ENCODE measurements around the gene TP53INP2. TPM values are rescaled to one million over a fixed set of nuclear protein-coding genes. Genes with fewer than 3 reads are reported as not detected.

Gene TP53INP2
- total RNA-seq, 1 experiment from 2014 or later: 4.9 TPM

DNA sequence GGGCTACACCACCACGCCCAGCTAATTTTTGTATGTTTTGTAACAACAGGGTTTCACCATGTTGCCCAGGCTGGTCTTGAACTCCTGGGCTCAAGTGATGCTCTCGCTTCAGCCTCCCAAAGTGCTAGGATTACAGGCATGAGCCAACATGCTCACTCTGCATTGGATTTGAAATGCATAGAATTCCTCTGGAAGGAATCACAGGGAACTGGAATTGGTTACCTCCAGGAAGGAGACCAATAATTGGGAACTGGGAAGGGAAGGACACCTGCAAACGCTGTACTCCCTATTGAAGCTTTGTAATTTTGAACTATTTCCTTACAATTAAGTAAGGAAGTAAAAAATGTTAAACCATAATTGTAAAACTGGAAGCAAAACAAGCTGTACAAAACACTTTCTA, 12.3 kb upstream of the TP53INP2 start:
- Histone ChIP-seq H3K9me3 (replicated peaks) (no peaks in the 10 kb centered on the region), H3K36me3 (no peaks in the 10 kb centered on the region), H3K4me3 (no peak overlapping the region), H3K4me1 (peaks cover 10% of the 10 kb centered on the region), H3K27ac (no peak overlapping the region), H3K27me3 (peaks cover 5% of the 10 kb centered on the region; the same call in 1 of the 2 replicates)
- DNase-seq: no peak

DNA sequence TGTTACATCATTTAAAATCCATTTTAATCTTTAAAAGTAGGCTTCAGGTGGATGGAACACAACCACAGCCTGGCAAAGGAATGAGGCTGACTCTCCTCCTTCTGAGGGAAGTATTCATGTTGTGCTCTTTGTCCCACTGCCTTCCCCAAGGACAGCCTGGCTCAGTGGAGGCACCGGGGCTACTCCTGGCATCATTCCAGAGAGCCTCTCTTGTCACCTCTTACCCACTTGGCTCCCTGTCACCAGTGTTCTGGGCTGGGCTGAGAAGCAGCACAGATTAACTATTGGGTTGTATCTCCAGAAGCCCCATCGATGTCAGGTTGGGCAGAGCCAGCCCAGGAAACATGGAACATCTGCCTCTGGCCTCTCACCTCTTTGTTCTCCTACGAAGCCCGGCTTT, 10.7 kb upstream of the TP53INP2 start:
- H3K27ac ChIP-seq: no peak overlapping the region
- peaks cover 10% of the 10 kb centered on the region for H3K4me1 ChIP-seq
- DNase-seq: peak in 1 of 2 experiments; percentile 34
- no peak overlapping the region for H3K4me3 ChIP-seq
- no peaks in the 10 kb centered on the region for H3K36me3 ChIP-seq
- H3K27me3 ChIP-seq: peaks cover 5% of the 10 kb centered on the region; the same call in 1 of the 2 replicates
- no peaks in the 10 kb centered on the region for H3K9me3 ChIP-seq (replicated peaks)

DNA sequence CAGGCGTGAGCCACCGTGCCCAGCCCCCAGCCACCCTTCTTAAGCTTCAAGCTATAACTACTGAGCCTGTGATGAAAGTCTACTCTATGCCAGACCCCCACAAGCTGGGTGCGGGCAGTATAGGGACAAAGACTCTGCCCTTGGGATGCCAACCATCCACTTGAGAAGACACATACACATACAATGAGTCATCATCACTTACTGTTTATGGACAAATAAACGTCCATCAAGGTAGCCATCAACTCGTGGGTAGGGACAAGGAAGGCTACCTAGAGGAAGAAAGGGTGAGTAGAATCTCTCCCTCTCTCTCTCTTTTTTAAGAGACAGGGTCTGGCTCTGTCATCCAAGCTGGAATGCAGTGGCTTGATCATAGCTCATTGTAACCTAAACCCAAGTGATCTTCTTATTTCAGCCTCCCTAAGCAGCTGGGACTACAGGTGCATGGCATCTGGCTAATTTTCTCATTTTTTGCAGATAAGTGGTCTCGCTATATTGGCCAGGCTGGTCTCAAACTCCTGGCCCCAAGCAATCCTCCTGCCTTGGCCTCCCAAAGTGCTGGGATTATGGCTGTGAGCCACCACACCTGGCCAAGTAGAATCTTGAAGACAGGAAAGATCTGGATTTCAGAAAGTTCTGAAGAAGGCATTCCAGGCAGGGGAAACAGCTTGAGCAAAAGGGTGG, 2.6 kb upstream of the TP53INP2 start:
- no peaks in the 10 kb centered on the region for H3K27me3 ChIP-seq
- H3K9me3 ChIP-seq (replicated peaks): no peaks in the 10 kb centered on the region
- no peak overlapping the region for H3K4me3 ChIP-seq
- H3K27ac ChIP-seq: no peak overlapping the region
- H3K4me1 ChIP-seq: peaks cover 17% of the 10 kb centered on the region
- no peaks in the 10 kb centered on the region for H3K36me3 ChIP-seq
- no peak for DNase-seq

GRCh38 chr20:34703061-34703423, 1.1 kb upstream of the TP53INP2 start:
- Histone ChIP-seq H3K4me3 (peak overlapping the region; percentile 82), H3K27ac (no peak overlapping the region), H3K36me3 (no peaks in the 10 kb centered on the region), H3K4me1 (peaks cover 17% of the 10 kb centered on the region), H3K9me3 (replicated peaks) (no peaks in the 10 kb centered on the region), H3K27me3 (no peaks in the 10 kb centered on the region)
- DNase-seq: no peak

DNA sequence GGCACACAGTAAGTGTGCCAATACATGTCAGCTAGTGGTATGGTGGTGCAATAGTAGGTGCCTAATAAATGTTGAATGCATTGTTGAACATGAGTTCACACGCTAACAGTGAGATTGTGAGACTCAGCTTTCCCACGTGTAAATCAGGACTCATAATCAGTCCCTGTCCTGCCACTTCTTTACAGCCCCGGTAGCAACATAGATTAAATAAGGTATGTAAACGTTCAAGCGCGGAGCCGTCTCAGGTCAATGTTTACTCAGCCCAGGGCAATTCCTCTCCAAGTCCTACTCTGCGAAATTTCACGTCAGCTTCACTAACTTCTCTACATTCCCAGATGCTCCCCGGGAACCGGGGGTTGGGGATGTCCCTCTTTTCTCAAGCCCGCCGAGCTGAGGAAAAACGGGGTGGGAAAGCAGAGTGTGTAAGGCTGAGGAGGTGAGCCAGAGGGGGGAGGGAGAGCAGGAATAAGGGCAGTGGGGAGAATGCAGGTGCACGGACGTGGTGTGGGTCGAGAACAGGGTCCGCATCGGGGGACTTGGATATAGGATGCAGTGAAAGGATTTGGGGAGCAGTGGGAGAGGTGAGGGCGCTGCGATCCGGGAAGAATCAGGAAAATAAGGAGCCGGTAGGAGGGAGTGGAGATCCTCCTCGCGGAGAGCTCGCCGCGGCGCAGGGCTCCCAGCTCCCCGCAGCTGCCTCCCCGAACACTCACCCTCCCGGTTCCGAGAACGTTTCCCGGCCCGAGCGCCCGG, 544 bp upstream of the TP53INP2 start:
- peak; percentile 46 to 58 for DNase-seq

DNA sequence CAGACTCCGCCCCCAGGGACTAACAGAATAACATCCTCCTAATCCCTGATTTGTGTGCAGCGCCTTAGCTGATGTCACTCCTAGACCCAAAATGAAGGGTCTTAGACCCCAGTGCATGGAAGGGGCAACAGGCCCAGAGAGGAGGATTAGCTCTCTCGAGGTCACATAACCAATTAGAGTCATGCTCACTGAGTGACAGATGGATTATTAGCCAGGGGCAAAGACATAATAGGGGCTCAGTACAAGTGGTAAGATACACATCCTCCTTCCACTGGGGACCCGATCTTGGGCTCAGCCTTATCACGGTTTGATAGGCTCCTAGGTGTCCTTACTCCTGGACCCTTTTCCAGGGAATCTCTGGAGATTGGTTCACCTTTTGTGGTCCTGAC, 858 bp downstream of the TP53INP2 start:
- no peaks in the 10 kb centered on the region for H3K9me3 ChIP-seq (replicated peaks)
- H3K4me1 ChIP-seq: peaks cover 17% of the 10 kb centered on the region
- no peaks in the 10 kb centered on the region for H3K27me3 ChIP-seq
- H3K27ac ChIP-seq: peak overlapping the region; percentile 70
- peak overlapping the region; percentile 82 for H3K4me3 ChIP-seq
- H3K36me3 ChIP-seq: no peaks in the 10 kb centered on the region
- DNase-seq: no peak

More for the DNA sequence above, 544 bp upstream of the TP53INP2 start:
- Histone ChIP-seq H3K9me3 (replicated peaks) (no peaks in the 10 kb centered on the region), H3K27me3 (no peaks in the 10 kb centered on the region), H3K36me3 (no peaks in the 10 kb centered on the region), H3K27ac (peak overlapping the region; percentile 70), H3K4me3 (peak overlapping the region; percentile 82), H3K4me1 (peaks cover 17% of the 10 kb centered on the region)

- no peaks in the 10 kb centered on the region for H3K36me3 ChIP-seq
- peaks cover 17% of the 10 kb centered on the region for H3K4me1 ChIP-seq
- no peaks in the 10 kb centered on the region for H3K9me3 ChIP-seq (replicated peaks)
- DNase-seq: peak; percentile 78 to 79
- 0 out of 2 replicates have a peak overlapping the region, but pooled peaks have one; percentile 82 for H3K4me3 ChIP-seq
- no peaks in the 10 kb centered on the region for H3K27me3 ChIP-seq
- peak overlapping the region; percentile 70 for H3K27ac ChIP-seq
Observed at GRCh38 chr20:34705397-34706301, 1.5 kb downstream of the TP53INP2 start.

DNA sequence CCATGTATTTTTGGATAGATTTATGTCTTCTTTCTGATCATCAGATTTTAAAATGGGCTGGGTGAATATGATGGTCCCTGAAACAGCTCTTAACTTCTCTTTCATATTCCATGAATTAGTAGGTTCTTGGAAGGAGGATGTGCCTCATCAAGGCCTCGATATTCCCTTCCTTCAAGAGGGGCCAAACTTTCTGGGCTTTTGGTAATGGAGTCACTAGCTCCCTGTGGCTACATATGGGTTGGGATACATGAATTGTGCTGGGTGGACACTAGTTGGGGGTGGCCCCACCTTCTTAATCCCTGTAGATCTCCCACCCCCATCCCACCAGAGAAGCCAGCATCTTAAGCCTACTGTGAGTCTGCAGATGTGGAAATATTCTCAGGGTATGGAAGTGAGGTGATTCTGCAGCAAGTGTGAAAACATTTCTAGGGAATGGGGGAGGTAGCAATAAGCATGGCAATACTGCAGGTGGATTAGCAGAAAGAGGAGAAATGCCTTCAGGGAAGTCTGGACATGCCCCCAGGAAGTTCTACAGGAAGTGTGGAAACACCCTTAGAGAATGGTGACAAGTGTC, 2.2 kb downstream of the TP53INP2 start:
- Histone ChIP-seq H3K36me3 (no peaks in the 10 kb centered on the region), H3K27me3 (no peaks in the 10 kb centered on the region), H3K9me3 (replicated peaks) (no peaks in the 10 kb centered on the region), H3K27ac (no peak overlapping the region), H3K4me3 (no peak overlapping the region), H3K4me1 (peaks cover 17% of the 10 kb centered on the region)
- no peak for DNase-seq

DNA sequence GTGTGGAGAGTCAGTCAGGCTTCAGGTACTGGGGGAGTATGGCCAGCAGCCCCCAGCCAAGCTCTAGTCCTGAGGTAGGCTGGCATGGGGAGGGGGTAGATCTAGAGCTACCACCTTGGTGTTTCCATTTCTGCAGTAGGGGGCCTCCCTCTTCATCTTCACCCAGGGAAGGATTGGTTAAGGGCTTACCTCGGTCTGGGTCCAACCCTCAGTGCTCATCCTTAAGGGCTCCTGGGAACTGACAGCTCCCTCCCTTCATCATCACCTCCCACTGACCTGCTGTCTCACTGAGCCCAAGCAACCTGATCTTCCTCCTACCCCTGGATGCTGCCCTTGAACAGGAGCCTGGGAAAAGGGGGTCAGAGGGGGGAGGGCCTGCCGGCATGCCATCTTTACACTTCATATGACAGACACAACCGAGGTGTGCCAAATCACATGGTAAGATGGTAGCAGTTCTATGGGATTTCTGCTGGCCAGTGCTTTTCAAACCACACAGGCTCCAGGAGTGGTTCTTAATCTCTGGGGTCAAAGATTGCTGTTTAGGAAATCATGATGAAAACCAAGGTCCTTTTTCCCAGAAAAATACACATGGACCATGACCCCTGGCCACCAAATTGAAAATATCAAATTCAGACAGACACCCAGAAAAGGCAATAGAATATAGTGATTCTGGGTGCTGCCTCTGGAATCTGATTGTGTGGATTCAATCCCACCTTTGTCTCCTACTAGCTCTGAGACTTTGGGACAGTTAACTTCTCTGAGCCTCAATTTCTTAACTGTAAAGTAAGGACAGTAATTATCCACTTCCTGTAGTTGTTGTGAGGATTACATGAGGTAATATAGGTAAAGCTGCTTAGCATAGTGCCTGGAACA, 3.0 kb downstream of the TP53INP2 start:
- Histone ChIP-seq H3K27ac (no peak overlapping the region), H3K9me3 (replicated peaks) (no peaks in the 10 kb centered on the region), H3K27me3 (no peaks in the 10 kb centered on the region), H3K4me3 (no peak overlapping the region), H3K36me3 (no peaks in the 10 kb centered on the region), H3K4me1 (peaks cover 15% of the 10 kb centered on the region)
- DNase-seq: no peak

DNA sequence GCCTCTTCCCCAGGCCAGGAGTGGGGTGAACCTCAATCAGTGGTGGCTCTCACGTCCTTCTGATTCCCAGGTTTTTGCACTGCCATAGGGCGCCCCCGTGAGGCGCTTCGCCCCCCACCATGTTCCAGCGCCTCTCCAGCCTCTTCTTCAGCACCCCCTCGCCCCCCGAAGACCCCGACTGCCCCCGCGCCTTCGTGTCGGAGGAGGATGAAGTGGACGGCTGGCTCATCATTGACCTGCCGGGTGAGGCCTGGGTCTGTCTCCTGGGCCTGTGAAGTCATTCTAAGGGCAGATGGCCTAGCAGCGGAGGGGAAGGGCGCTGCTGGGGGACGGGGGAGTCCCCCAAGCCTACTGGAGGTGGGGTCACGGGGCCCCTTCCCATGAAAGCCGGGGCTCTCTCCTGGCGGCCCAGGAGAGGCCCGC, 4.5 kb downstream of the TP53INP2 start:
- peaks cover 20% of the 10 kb centered on the region for H3K4me1 ChIP-seq
- no peaks in the 10 kb centered on the region for H3K9me3 ChIP-seq (replicated peaks)
- DNase-seq: peak; percentile 30 to 51
- H3K27me3 ChIP-seq: no peaks in the 10 kb centered on the region
- no peaks in the 10 kb centered on the region for H3K36me3 ChIP-seq
- peak overlapping the region; percentile 51 for H3K4me3 ChIP-seq
- no peak overlapping the region for H3K27ac ChIP-seq

DNA sequence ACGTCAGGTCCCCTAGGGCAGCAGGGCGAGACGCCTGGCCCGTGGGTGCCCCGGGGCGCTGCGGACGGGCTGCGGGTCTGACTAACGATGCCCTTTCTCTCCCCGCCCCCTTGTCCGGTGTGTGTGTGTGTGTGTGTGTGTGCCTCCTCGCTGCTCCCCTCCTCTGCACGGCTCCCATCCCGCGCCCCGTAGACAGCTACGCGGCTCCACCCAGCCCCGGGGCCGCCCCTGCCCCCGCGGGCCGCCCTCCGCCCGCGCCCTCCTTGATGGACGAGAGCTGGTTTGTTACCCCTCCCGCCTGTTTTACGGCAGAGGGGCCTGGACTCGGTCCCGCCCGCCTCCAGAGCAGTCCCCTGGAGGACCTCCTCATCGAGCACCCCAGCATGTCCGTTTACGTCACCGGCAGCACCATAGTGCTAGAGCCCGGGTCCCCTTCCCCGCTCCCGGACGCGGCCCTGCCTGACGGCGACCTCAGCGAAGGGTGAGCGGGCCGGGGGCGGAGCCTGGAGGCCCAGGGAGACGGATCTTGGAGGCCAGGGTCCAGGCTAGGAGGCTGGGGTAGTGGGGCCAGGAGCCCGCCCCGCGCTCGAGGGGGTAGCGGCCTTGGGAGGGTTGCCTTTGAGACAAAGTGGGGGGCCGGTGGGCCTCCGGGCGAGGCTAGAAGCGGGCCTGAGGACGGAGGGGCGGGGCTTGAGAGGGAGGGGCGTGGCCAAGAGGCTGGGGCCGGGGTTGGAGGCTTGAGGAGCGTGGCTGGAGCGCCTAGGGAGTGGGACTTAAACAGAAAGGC, 5.1 kb downstream of the TP53INP2 start:
- peak; percentile 55 to 65 for DNase-seq
- no peaks in the 10 kb centered on the region for H3K9me3 ChIP-seq (replicated peaks)
- peak overlapping the region; percentile 28 for H3K27ac ChIP-seq
- peak overlapping the region; percentile 51 for H3K4me3 ChIP-seq
- H3K36me3 ChIP-seq: no peaks in the 10 kb centered on the region
- H3K27me3 ChIP-seq: no peaks in the 10 kb centered on the region
- peaks cover 26% of the 10 kb centered on the region for H3K4me1 ChIP-seq

- H3K4me1 ChIP-seq: peaks cover 29% of the 10 kb centered on the region
- peak overlapping the region; percentile 28; the same call in 1 of the 2 replicates for H3K27ac ChIP-seq
- DNase-seq: peak; percentile 40 to 57
- H3K4me3 ChIP-seq: peak overlapping the region; percentile 51
- H3K27me3 ChIP-seq: no peaks in the 10 kb centered on the region
- no peaks in the 10 kb centered on the region for H3K36me3 ChIP-seq
- H3K9me3 ChIP-seq (replicated peaks): no peaks in the 10 kb centered on the region
Observed at GRCh38 chr20:34709831-34710567, 5.9 kb downstream of the TP53INP2 start.

- Histone ChIP-seq H3K4me1 (peaks cover 24% of the 10 kb centered on the region), H3K9me3 (replicated peaks) (no peaks in the 10 kb centered on the region), H3K4me3 (no peak overlapping the region; the same call in 1 of the 2 replicates), H3K36me3 (no peaks in the 10 kb centered on the region), H3K27me3 (no peaks in the 10 kb centered on the region), H3K27ac (no peak overlapping the region)
- DNase-seq: no peak
Observed at GRCh38 chr20:34710568-34710839, 6.4 kb downstream of the TP53INP2 start.
